ENCODE data around the gene SRCIN1. TPM values are rescaled to one million over a fixed set of nuclear protein-coding genes. Genes with fewer than 3 reads are reported as not detected.

SRCIN1 gene
- total RNA-seq, 1 donor from 2014 or later, result 0.05 TPM

DNA sequence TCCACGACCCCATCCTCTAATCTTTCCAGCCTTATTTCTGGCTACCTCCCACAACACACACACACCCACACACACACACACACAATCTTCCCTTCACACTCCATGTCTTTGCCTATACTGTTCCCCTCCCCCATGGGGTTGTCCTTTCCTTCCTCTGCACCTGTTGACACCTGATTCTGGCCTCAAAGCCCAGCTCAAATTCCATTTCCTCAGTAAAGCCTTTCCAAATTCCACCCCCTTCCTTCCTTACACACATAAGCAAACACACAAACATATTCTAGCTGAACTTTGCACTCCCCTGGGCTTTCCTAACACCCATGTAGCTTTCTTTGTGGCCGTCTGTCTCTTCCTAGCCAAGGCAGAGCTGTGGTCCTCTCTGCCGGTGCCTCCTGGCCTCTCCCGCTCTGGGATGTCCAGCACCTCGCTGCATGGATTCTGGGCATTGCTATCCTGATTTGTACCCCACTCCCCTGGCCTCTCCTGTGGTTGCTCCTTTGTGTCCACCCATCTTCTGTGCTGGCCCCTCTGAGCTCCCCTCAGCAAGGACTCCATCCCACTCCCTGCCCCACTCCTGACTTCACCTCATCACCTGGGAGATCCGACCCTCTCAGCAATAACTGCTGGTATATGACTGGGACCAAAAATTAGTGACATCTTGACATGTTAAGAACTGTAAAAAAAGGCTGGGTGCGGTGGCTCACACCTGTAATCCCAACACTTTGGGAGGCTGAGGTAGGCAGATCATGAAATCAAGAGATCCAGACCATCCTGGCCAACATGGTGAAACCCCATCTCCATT lies 8.4 kb upstream of the SRCIN1 start:
- TF ChIP-seq, protein P1, sequence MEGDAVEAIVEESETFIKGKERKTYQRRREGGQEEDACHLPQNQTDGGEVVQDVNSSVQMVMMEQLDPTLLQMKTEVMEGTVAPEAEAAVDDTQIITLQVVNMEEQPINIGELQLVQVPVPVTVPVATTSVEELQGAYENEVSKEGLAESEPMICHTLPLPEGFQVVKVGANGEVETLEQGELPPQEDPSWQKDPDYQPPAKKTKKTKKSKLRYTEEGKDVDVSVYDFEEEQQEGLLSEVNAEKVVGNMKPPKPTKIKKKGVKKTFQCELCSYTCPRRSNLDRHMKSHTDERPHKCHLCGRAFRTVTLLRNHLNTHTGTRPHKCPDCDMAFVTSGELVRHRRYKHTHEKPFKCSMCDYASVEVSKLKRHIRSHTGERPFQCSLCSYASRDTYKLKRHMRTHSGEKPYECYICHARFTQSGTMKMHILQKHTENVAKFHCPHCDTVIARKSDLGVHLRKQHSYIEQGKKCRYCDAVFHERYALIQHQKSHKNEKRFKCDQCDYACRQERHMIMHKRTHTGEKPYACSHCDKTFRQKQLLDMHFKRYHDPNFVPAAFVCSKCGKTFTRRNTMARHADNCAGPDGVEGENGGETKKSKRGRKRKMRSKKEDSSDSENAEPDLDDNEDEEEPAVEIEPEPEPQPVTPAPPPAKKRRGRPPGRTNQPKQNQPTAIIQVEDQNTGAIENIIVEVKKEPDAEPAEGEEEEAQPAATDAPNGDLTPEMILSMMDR (IDR thresholded peaks at IDR 0.05), result no peak
- no peaks in the 10 kb centered on the region for H3K36me3 Mint-ChIP-seq (ENCODE audit: unreplicated experiment)
- H3K9me3 Mint-ChIP-seq (ENCODE audit: unreplicated experiment), result no peaks in the 10 kb centered on the region
- no peak overlapping the region for H3K4me3 Mint-ChIP-seq (ENCODE audit: unreplicated experiment)
- no peaks in the 10 kb centered on the region for H3K4me1 Mint-ChIP-seq (ENCODE audit: unreplicated experiment)
- H3K27me3 Mint-ChIP-seq (ENCODE audit: unreplicated experiment), result peaks cover 47% of the 10 kb centered on the region
- DNase-seq (ENCODE audit: extremely low spot score, unreplicated experiment), result no peak
- H3K27ac Mint-ChIP-seq (ENCODE audit: unreplicated experiment), result no peak overlapping the region

DNA sequence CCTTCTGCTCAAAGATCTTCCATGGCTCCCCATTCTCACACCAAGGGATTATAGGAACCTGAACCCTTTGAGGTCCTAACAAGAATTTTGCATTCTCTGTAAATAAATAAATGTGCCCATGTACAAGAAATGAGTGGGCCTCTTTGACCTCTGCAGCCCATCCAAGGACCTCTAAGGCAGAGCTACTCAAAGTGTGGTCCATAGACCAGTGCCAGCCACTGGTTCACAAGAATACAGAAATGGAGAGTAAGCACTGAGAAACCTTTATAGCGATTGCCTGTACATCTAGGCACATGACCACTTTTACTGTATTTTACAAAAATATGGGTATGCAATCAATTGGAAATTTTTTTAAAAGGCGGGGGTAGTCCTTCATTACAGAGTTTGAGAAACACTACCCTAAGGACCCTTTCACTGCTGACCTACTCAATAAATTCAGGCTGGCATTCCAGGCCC lies 7.8 kb upstream of the SRCIN1 start:
- TF ChIP-seq, protein P1 (IDR thresholded peaks at IDR 0.05), result no peak
- Mint-ChIP-seq H3K36me3 (ENCODE audit: unreplicated experiment) (no peaks in the 10 kb centered on the region), H3K4me1 (ENCODE audit: unreplicated experiment) (no peaks in the 10 kb centered on the region), H3K27ac (ENCODE audit: unreplicated experiment) (no peak overlapping the region), H3K27me3 (ENCODE audit: unreplicated experiment) (peaks cover 49% of the 10 kb centered on the region), H3K4me3 (ENCODE audit: unreplicated experiment) (no peak overlapping the region), H3K9me3 (ENCODE audit: unreplicated experiment) (no peaks in the 10 kb centered on the region)
- DNase-seq (ENCODE audit: extremely low spot score, unreplicated experiment), result no peak

DNA sequence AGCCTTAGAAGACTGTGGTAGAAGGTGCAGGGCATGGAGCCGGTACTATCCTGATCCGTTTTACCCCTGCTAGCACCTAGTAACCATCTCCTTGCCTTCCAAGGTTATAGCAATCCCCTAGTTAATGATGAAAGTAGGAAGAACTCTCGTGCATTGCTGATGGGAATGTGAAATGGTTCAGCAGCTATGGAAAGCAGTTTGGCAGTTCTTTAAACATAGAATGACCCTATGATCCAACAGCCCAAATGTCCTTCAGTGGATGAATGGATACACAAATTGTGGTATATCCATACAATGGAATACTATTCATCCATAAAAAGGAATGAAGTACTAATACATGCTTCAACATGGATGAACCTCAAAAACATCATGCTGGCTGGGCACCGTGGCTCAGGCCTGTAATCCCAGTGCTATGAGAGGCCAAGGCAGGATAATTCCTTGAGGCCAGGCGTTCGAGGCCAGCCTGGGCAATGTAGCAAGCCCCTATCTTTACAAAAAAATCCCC lies 6.2 kb upstream of the SRCIN1 start:
- Mint-ChIP-seq H3K27me3 (ENCODE audit: unreplicated experiment) (peaks cover 55% of the 10 kb centered on the region), H3K36me3 (ENCODE audit: unreplicated experiment) (no peaks in the 10 kb centered on the region), H3K4me1 (ENCODE audit: unreplicated experiment) (peaks cover 2% of the 10 kb centered on the region), H3K27ac (ENCODE audit: unreplicated experiment) (no peak overlapping the region), H3K9me3 (ENCODE audit: unreplicated experiment) (no peaks in the 10 kb centered on the region), H3K4me3 (ENCODE audit: unreplicated experiment) (no peak overlapping the region)
- TF ChIP-seq, protein P1 (IDR thresholded peaks at IDR 0.05), result no peak
- DNase-seq (ENCODE audit: extremely low spot score, unreplicated experiment), result no peak

DNA sequence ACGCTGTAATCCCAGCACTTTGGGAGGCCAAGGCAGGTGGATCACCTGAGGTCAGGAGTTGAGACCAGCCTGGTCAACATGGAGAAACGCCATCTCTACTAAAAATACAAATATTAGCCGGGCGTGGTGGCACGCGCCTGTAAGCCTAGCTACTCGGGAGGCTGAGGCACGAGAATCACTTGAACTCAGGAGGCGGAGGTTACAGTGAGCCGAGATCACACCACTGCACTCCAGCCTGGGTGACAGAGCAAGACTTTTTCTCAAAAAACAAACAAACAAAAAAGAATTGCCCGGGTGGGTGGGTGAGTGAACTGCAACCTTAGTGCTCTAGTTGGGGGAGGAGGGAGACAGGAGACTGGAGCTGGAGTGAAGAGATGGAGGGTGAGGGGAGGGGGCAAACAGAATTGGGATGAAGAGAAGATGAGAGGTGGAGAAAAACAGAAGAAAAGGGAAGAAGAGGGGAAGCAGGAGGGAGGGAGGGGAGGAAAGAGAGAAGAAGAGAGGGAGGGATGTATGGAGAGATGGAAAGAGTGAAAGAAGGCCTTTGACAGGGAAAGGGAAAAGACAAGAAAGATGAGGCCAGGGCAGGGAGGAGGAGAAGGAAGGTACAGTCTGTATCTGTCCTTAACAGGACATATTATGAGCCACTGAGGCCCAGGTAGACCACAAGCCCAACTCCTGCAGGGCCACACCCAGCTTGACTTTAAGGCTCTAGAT lies 5.5 kb upstream of the SRCIN1 start:
- Mint-ChIP-seq H3K9me3 (ENCODE audit: unreplicated experiment) (no peaks in the 10 kb centered on the region), H3K4me1 (ENCODE audit: unreplicated experiment) (peaks cover 4% of the 10 kb centered on the region), H3K4me3 (ENCODE audit: unreplicated experiment) (no peak overlapping the region), H3K36me3 (ENCODE audit: unreplicated experiment) (no peaks in the 10 kb centered on the region), H3K27me3 (ENCODE audit: unreplicated experiment) (peaks cover 56% of the 10 kb centered on the region), H3K27ac (ENCODE audit: unreplicated experiment) (no peak overlapping the region)
- DNase-seq (ENCODE audit: extremely low spot score, unreplicated experiment), result no peak
- TF ChIP-seq, protein P1 (IDR thresholded peaks at IDR 0.05), result no peak

All from osteocyte (in vitro differentiated cells).